Left renal cortex interstitium (tissue), 4 donors: ENCODE measurements around the gene XIRP1. TPM values are rescaled to one million over a fixed set of nuclear protein-coding genes. Genes with fewer than 3 reads are reported as not detected.

Experiments
- DNase-seq, 4 donors: peaks; one replicate each; pipeline ENCODE4 v3.0.0-alpha.2; 2013; ENCODE audit warnings: low read depth in 4 of 4, low spot score in 2 of 4, missing footprints in 1 of 4
- polyA plus RNA-seq, 4 donors: library from polyadenylated mRNA; unstranded; fragments of 120-200 nt; gene quantifications; one replicate each; pipeline ENCODE4 v1.2.1, GENCODE V29; 2013; ENCODE audit not compliant: insufficient read length in 4 of 4

Gene XIRP1
- polyA plus RNA-seq, 4 donors: 0.04 to 0.34 (median 0.09) TPM

DNA sequence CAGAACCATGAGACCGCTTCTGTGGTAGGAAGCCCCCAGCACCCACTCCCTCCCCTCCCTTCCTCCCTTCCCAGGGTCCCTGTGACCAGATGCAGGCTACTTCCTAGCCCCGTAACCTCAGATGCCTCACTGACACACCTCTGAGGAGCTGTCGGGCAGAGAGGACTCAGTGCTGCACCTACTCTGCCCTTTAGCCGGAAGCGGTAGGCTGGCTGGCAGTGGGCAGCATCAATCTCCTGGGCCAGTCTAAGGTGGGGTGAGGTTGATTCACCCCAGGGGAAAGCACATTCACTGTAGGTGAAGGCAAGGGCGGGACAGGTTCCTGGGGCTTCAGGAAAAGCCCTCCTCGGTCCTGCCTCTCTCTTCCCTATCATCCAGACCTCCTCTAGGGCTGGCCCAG is 58.1 kb downstream of the XIRP1 start:
- DNase-seq: no peak

DNA sequence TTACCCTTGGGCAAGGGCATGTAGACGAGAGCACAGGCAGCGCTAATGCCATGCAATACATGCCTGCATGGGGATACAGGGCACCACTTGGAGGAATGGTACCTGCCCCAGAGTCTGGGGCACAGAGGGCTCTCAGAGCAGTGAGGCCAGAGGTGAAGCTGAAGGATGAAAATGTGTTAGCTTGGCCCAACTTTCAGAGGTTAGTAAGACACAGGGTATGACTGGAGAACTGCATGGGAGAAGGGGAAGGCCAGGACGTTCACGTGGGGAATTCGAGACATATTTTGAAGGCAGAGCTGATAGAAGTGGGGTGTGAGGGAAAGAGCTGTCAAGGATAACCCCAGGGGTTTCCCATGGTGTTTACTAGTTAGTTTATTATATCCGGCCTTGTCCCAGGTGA is 58.6 kb downstream of the XIRP1 start:
- no peak for DNase-seq

Other genes starting within 250 kb of the XIRP1 start
- 1 to 10 TPM in 2 of 4 donors, under 1 TPM in 2; 0.62 to 2.2 (median 1.0) TPM for gene SCN11A, start 140.7 kb downstream of the XIRP1 start, polyA plus RNA-seq
- gene WDR48, start 140.6 kb downstream of the XIRP1 start, polyA plus RNA-seq: 100 to 1,000 TPM in 1 of 4 donors, 10 to 100 TPM in 3; 78.5 to 102 (median 95.8) TPM
- 10 to 100 TPM; 53.9 to 81.0 (median 67.8) TPM for gene GORASP1, start 85.0 kb downstream of the XIRP1 start, polyA plus RNA-seq
- gene TTC21A, start 84.9 kb downstream of the XIRP1 start, polyA plus RNA-seq: 10 to 100 TPM in 2 of 4 donors, 1 to 10 TPM in 2; 6.0 to 19.9 (median 11.8) TPM
- gene CSRNP1, start 39.0 kb downstream of the XIRP1 start, polyA plus RNA-seq: 10 to 100 TPM in 2 of 4 donors, 1 to 10 TPM in 2; 6.7 to 12.6 (median 10.1) TPM
- 1 to 10 TPM; 1.6 to 5.0 (median 4.2) TPM for gene CX3CR1, start 87.4 kb upstream of the XIRP1 start, polyA plus RNA-seq
- gene CCR8, start 137.1 kb upstream of the XIRP1 start, polyA plus RNA-seq: not detected
- gene SLC25A38, start 190.8 kb upstream of the XIRP1 start, polyA plus RNA-seq: 10 to 100 TPM; 32.6 to 38.5 (median 36.5) TPM
- 1,000 to 10,000 TPM; 1,358 to 1,713 (median 1,571) TPM for gene RPSA, start 214.1 kb upstream of the XIRP1 start, polyA plus RNA-seq